HepG2 (cell line): ENCODE data around the gene CAPZB. TPM values are rescaled to one million over a fixed set of nuclear protein-coding genes. Genes with fewer than 3 reads are reported as not detected.
A peak's percentile ranks its signal among the peaks of the same experiment; 100 is the strongest.

Experiments used
- CSRNP1 ChIP-seq: sonication (generic); formaldehyde crosslinking; IDR thresholded peaks from 2 replicates; pipeline ENCODE4 v1.8.1; 2023; ENCODE audit warnings: mild to moderate bottlenecking, missing genetic modification reagents
- FOXC1 ChIP-seq: sonication (generic); formaldehyde crosslinking; IDR thresholded peaks from 2 replicates; pipeline ENCODE4 v1.8.0; 2022; ENCODE audit warnings: mild to moderate bottlenecking, missing genetic modification reagents, borderline replicate concordance
- FOXP1 ChIP-seq, 2 experiments: fragments of 450-650 bp in 1 of 2; IDR thresholded peaks; 2 replicates each; pipeline ENCODE4 v1.6.1; 2017 to 2018; ENCODE audit warnings: antibody characterized with exemption in 1 of 2
- GTF3A ChIP-seq: sonication (generic); formaldehyde crosslinking; conservative IDR thresholded peaks from 2 replicates; pipeline ENCODE4 v1.4.0; 2020; ENCODE audit warnings: mild to moderate bottlenecking, missing genetic modification reagents
- HMGXB4 ChIP-seq, 2 experiments: sonication (generic) in 1 of 2; formaldehyde crosslinking in 1 of 2; IDR thresholded peaks; 2 replicates each; pipeline versions ENCODE4 v1.4.0 to v1.6.1; 2018 to 2020; ENCODE audit warnings: missing genetic modification reagents in 2 of 2, borderline replicate concordance in 1 of 2, low read depth in 1 of 2, mild to moderate bottlenecking in 1 of 2, missing biosample characterization in 1 of 2
- HOXA5 ChIP-seq: sonication (generic); formaldehyde crosslinking; IDR thresholded peaks from 2 replicates; pipeline ENCODE4 v1.4.0; 2020; ENCODE audit warnings: missing genetic modification reagents
- ISX ChIP-seq: sonication (generic); formaldehyde crosslinking; conservative IDR thresholded peaks from 2 replicates; pipeline ENCODE4 v1.5.0; 2020; ENCODE audit warnings: missing genetic modification reagents
- TBP ChIP-seq: sonication (generic); formaldehyde crosslinking; IDR thresholded peaks from 2 replicates; pipeline ENCODE4 v1.5.0; 2020; ENCODE audit warnings: missing genetic modification reagents
- TGIF2 ChIP-seq: IDR thresholded peaks from 2 replicates; pipeline ENCODE4 v1.6.1; 2016; ENCODE audit warnings: control low read depth, missing compliant biosample characterization
- ZMYM4 ChIP-seq: sonication (generic); formaldehyde crosslinking; IDR thresholded peaks from 2 replicates; pipeline ENCODE4 v1.8.1; 2023; ENCODE audit warnings: mild to moderate bottlenecking, missing genetic modification reagents
- ZNF264 ChIP-seq: sonication (generic); formaldehyde crosslinking; IDR thresholded peaks from 2 replicates; pipeline ENCODE4 v1.4.0; 2020; ENCODE audit warnings: missing genetic modification reagents
- ZNF30 ChIP-seq: sonication (generic); formaldehyde crosslinking; IDR thresholded peaks from 2 replicates; pipeline ENCODE4 v1.5.0; 2020; ENCODE audit warnings: mild to moderate bottlenecking, missing genetic modification reagents
- ZNF34 ChIP-seq: sonication (generic); formaldehyde crosslinking; IDR thresholded peaks from 2 replicates; pipeline ENCODE4 v1.4.0; 2020; ENCODE audit warnings: mild to moderate bottlenecking, missing genetic modification reagents, borderline replicate concordance
- ZNF503 ChIP-seq: sonication (generic); formaldehyde crosslinking; IDR thresholded peaks from 2 replicates; pipeline ENCODE4 v1.4.0; 2020; ENCODE audit warnings: missing genetic modification reagents
- ZNF547 ChIP-seq: sonication (generic); formaldehyde crosslinking; IDR thresholded peaks from 2 replicates; pipeline ENCODE4 v1.5.1; 2020; ENCODE audit warnings: mild to moderate bottlenecking, missing genetic modification reagents
- ZNF605 ChIP-seq: sonication (generic); formaldehyde crosslinking; IDR thresholded peaks from 2 replicates; pipeline ENCODE4 v1.8.0; 2022; ENCODE audit warnings: mild to moderate bottlenecking, missing genetic modification reagents
- ZNF850 ChIP-seq: sonication (generic); formaldehyde crosslinking; conservative IDR thresholded peaks from 2 replicates; pipeline ENCODE4 v1.9.0; 2021; ENCODE audit warnings: mild to moderate bottlenecking, missing genetic modification reagents
- polyA plus RNA-seq, 8 experiments: library from polyadenylated mRNA; depleted of rRNA in 3 of 8; stranded (reverse) in 7 of 8; unstranded in 1 of 8; fragments of >200 nt; fragmentation: Illumina TruSeq in 4 of 8; extraction: Trizol in 4 of 8; gene quantifications; 2 replicates each; pipeline versions ENCODE4 v1.2.1 to v1.2.3, GENCODE V29; 2011 to 2016; ENCODE audit warnings: low read depth in 4 of 8, missing spikeins in 1 of 8, mixed read lengths in 1 of 8; ENCODE audit not compliant: insufficient read depth in 1 of 8
- total RNA-seq, 5 experiments: library from RNA; depleted of rRNA; stranded (reverse); fragments of >200 nt; fragmentation: Illumina TruSeq; extraction: Trizol; gene quantifications; 2 replicates each; pipeline ENCODE4 v1.2.3, GENCODE V29; 2016; ENCODE audit warnings: low read depth in 1 of 5
- TF ChIP-seq, protein P1 (sequence below): sonication (generic); formaldehyde crosslinking; IDR thresholded peaks from 2 replicates; pipeline ENCODE4 v1.8.1; 2023; ENCODE audit warnings: missing genetic modification reagents, inconsistent platforms, borderline replicate concordance
- TF ChIP-seq, protein P2 (sequence below): sonication (generic); formaldehyde crosslinking; IDR thresholded peaks from 2 replicates; pipeline ENCODE4 v1.9.0; 2021; ENCODE audit warnings: missing genetic modification reagents, borderline replicate concordance

Gene CAPZB
- total and polyA plus RNA-seq, 2 of the 13 experiments (the other 11 are each of a cell fraction or from before 2014, with no cell fraction given): 58.9 to 76.9 TPM

DNA sequence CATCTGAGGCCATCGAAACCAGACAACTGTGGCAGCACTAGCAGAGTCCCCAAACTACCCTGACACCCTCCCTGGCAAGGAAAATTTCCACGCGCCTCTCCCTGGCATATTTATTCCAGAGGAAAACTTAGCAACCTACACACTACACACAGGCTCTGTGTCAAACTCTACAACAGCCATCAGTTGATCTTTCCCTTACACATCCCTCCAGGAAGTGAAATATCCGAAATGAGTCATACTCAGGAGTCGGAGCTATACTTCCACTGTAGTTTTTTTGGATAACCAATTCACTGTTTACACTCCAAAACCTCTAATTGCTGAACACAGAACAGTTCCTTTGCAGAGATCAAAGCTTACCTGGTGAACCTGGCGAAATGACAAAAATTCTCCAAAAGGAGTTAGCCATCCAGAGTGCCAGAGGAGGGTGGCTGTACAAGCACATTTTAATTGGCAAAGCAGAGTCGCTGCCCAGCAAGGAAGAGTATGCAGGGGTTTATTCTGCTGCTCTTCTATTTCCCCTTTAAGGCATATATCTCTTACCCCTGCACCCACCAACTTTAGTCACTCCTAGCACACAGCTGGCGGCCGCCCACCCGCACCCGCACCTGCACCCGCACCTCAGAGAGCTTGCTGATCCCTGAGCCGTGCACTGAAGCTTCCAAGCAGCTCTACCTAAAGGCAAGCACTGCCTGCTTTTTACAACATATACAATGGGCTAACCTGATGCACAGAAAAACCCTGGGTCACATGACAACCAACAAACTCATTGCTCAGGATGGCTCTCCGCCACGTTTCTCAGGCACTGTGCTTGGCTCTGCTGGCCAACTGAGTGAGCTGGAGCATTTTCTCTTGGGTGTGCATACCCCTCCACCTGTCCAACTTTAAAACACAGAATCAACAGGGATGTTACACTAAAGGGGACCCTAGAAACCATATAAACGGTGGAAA lies 54.9 kb downstream of the CAPZB start (continued):
- TF ChIP-seq, protein P1, sequence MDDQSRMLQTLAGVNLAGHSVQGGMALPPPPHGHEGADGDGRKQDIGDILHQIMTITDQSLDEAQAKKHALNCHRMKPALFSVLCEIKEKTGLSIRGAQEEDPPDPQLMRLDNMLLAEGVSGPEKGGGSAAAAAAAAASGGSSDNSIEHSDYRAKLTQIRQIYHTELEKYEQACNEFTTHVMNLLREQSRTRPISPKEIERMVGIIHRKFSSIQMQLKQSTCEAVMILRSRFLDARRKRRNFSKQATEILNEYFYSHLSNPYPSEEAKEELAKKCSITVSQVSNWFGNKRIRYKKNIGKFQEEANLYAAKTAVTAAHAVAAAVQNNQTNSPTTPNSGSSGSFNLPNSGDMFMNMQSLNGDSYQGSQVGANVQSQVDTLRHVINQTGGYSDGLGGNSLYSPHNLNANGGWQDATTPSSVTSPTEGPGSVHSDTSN (CRISPR knock-in tag): no peak
- TF ChIP-seq ZNF503 (CRISPR knock-in tag): peak; percentile 59; the same call in 1 of the 2 replicates
- no peak for TF ChIP-seq ZNF264 (CRISPR knock-in tag)
- TF ChIP-seq FOXP1 (IDR thresholded peaks at IDR 0.05): no peak
- peak; percentile 53; the same call in 1 of the 2 replicates for TF ChIP-seq FOXP1 (CRISPR knock-in tag; IDR thresholded peaks at IDR 0.05)
- no peak for TF ChIP-seq ZMYM4 (CRISPR knock-in tag)
- TF ChIP-seq, protein P2, sequence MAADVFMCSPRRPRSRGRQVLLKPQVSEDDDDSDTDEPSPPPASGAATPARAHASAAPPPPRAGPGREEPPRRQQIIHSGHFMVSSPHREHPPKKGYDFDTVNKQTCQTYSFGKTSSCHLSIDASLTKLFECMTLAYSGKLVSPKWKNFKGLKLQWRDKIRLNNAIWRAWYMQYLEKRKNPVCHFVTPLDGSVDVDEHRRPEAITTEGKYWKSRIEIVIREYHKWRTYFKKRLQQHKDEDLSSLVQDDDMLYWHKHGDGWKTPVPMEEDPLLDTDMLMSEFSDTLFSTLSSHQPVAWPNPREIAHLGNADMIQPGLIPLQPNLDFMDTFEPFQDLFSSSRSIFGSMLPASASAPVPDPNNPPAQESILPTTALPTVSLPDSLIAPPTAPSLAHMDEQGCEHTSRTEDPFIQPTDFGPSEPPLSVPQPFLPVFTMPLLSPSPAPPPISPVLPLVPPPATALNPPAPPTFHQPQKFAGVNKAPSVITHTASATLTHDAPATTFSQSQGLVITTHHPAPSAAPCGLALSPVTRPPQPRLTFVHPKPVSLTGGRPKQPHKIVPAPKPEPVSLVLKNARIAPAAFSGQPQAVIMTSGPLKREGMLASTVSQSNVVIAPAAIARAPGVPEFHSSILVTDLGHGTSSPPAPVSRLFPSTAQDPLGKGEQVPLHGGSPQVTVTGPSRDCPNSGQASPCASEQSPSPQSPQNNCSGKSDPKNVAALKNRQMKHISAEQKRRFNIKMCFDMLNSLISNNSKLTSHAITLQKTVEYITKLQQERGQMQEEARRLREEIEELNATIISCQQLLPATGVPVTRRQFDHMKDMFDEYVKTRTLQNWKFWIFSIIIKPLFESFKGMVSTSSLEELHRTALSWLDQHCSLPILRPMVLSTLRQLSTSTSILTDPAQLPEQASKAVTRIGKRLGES (CRISPR knock-in tag): no peak
- TF ChIP-seq HOXA5 (CRISPR knock-in tag): no peak
- no peak; the same call in 1 of the 2 replicates for TF ChIP-seq ZNF605 (CRISPR knock-in tag)
- no peak for TF ChIP-seq HMGXB4 (CRISPR knock-in tag; IDR thresholded peaks at IDR 0.05; ENCODE audit: borderline replicate concordance in 1 of 2, low read depth in 1 of 2)
- TF ChIP-seq FOXC1 (CRISPR knock-in tag): no peak
- TF ChIP-seq ISX (CRISPR knock-in tag): no peak
- no peak for TF ChIP-seq ZNF850 (CRISPR knock-in tag)
- no peak for TF ChIP-seq CSRNP1
- TF ChIP-seq TBP (CRISPR knock-in tag): no peak
- no peak for TF ChIP-seq ZNF547 (CRISPR knock-in tag)
- no peak for TF ChIP-seq ZNF30 (CRISPR knock-in tag)
- TF ChIP-seq ZNF34 (CRISPR knock-in tag): no peak
- TF ChIP-seq GTF3A (CRISPR knock-in tag): no peak
- no peak; the same call in 1 of the 2 replicates for TF ChIP-seq TGIF2 (CRISPR knock-in tag)
